Ovary (tissue), 9 donors: ENCODE data around the gene CNN3. TPM values are rescaled to one million over a fixed set of nuclear protein-coding genes. Genes with fewer than 3 reads are reported as not detected.
A peak's percentile ranks its signal among the peaks of the same experiment; 100 is the strongest.

ENCODE experiments used
- DNase-seq, 5 donors: peaks; one replicate each; pipeline ENCODE4 v3.0.0-alpha.2; 2019 to 2020
- H3K27ac ChIP-seq, 2 donors: fragments of 200-600 bp; one replicate each; pipeline versions ENCODE4 v1.5.1 to v1.8.0; 2019 to 2022
- H3K27me3 ChIP-seq: fragments of 200-600 bp; one replicate; pipeline ENCODE4 v1.8.0; 2022
- H3K36me3 ChIP-seq: fragments of 200-600 bp; sonication (generic); one replicate; pipeline ENCODE4 v1.5.1; 2019
- H3K4me1 ChIP-seq: one replicate; pipeline ENCODE4 v1.8.1; 2013; ENCODE audit warnings: mild to moderate bottlenecking, moderate library complexity; ENCODE audit not compliant: insufficient read depth
- H3K4me3 ChIP-seq: fragments of 200-600 bp; sonication (generic); one replicate; pipeline ENCODE4 v1.5.1; 2017
- H3K9me3 ChIP-seq, 2 donors: fragments of 200-600 bp in 1 of 2; sonication (generic) in 1 of 2; one replicate each; pipeline versions ENCODE4 v1.5.1 to v1.8.1; 2013 to 2019; ENCODE audit warnings: mild to moderate bottlenecking in 1 of 2, moderate library complexity in 1 of 2
- CTCF ChIP-seq, 3 donors: fragments of 450-650 bp in 2 of 3; fragments of 200-600 bp in 1 of 3; IDR thresholded peaks; one replicate each; pipeline versions ENCODE4 v1.5.1 to v1.8.0; 2016 to 2022; ENCODE audit warnings: antibody characterized with exemption in 3 of 3, mild to moderate bottlenecking in 1 of 3
- EP300 ChIP-seq: sonication (generic); formaldehyde crosslinking; IDR thresholded peaks from one replicate; pipeline ENCODE4 v1.6.1; 2017; ENCODE audit warnings: antibody characterized with exemption
- POLR2A ChIP-seq: fragments of 450-650 bp; IDR thresholded peaks from one replicate; pipeline ENCODE4 v1.6.1; 2017; ENCODE audit warnings: antibody characterized with exemption, mild to moderate bottlenecking, moderate library complexity
- WGBS, 3 donors: extraction: QIAGEN DNeasy Blood & Tissue Kit in 1 of 3; methylation state at CpG; one replicate each; pipeline versions ENCODE4 v1.1.5 to v1.1.7; 2013 to 2017; 5-methylcytosine and 5-hydroxymethylcytosine counted together
- intact Hi-C, 4 donors: fragments of 100-400 bp; cut with DNase I; formaldehyde crosslinking; loops; one replicate each; pipeline versions ENCODE4 v1.11.0 to v1.15.1; 2022 to 2023
- polyA plus RNA-seq, 2 donors: library from polyadenylated mRNA; stranded (reverse); fragments of 200-250 nt in 1 of 2; fragments of 350-450 nt in 1 of 2; fragmentation: Illumina TruSeq in 1 of 2; extraction: RNeasy Lipid Tissue Mini Kit (QIAGEN cat#74804) in 1 of 2; gene quantifications; one replicate each; pipeline ENCODE4 v1.2.3, GENCODE V29; 2013 to 2014
- total RNA-seq, 7 donors: library from RNA; depleted of rRNA in 2 of 7; stranded (reverse); fragments of >200 nt in 2 of 7; fragmentation: NEBNext Ultra II Directional in 3 of 7; extraction: Animal tissue kit (Norgen Biotek cat#: 25700) in 3 of 7; gene quantifications; one replicate each; pipeline versions ENCODE4 v1.1.0 to v1.2.4, GENCODE V29; 2016 to 2023
- donor health status: DM: no; HTN: no; CAD: no; lungs with moderate emphysema.
- donor health status: DM: no; HTN: no; CAD: no.
- donor health status: Bipolar disorder and iron deficiency.
- donor health status: DM: yes; HTN: yes; CAD: no.
- donor health status: DM: no; HTN: no; CAD: no.
- donor health status: DM: yes; HTN: yes; CAD: no.

CNN3 gene
- total and polyA plus RNA-seq, 9 donors, result 145 to 374 (median 272) TPM

GRCh38 chr1:94866164-94866807 lies 60.6 kb downstream of the CNN3 start:
- TF ChIP-seq CTCF (IDR thresholded peaks at IDR 0.05), result no peak
- TF ChIP-seq EP300, result peak; percentile 15
- intact Hi-C loops, result loop anchor here in 1 of 4 donors (10.0 kb wide), 1 partner anchor 369 kb away; the partner anchor contains the start of gene RWDD3
- no peaks in the 10 kb centered on the region for H3K36me3 ChIP-seq
- no peak overlapping the region for H3K4me3 ChIP-seq
- H3K27ac ChIP-seq, result peak overlapping the region; percentile 13 to 96
- peaks cover 16% of the 10 kb centered on the region for H3K4me1 ChIP-seq
- H3K27me3 ChIP-seq, result no peaks in the 10 kb centered on the region
- WGBS, 3 donors, result 34 to 43% (median 42%) methylated on average over 4 of the region's 4 CpGs
- DNase-seq, result no peak
- no peaks in the 10 kb centered on the region for H3K9me3 ChIP-seq

- no peak for DNase-seq
- Histone ChIP-seq H3K4me1 (peaks cover 16% of the 10 kb centered on the region), H3K27ac (peak overlapping the region in 1 of 2 donors; percentile 96), H3K27me3 (no peaks in the 10 kb centered on the region), H3K4me3 (no peak overlapping the region), H3K36me3 (no peaks in the 10 kb centered on the region), H3K9me3 (no peaks in the 10 kb centered on the region)
- intact Hi-C loops, result loop anchor here in 2 of 4 donors (2.0 to 10.0 kb wide), 2 partner anchors 61 to 369 kb away; partner anchors contain the start of genes CNN3 (in 1 of the 2) and RWDD3 (in 1 of the 2)
- WGBS, 3 donors, result 4 to 14% (median 7%) methylated on average over 4 of the region's 4 CpGs
- TF ChIP-seq CTCF (IDR thresholded peaks at IDR 0.05) (no peak), POLR2A (no peak), EP300 (no peak)
Observed at GRCh38 chr1:94865360-94865759, 61.5 kb downstream of the CNN3 start.

GRCh38 chr1:94864821-94865220 lies 62.1 kb downstream of the CNN3 start:
- DNase-seq, result peak; percentile 33 to 60 (median 57)
- H3K27ac ChIP-seq, result peak overlapping the region; percentile 73 to 96
- H3K27me3 ChIP-seq, result no peaks in the 10 kb centered on the region
- no peaks in the 10 kb centered on the region for H3K36me3 ChIP-seq
- intact Hi-C loops, result loop anchor here in 2 of 4 donors (2.0 to 10.0 kb wide), 3 partner anchors 62 to 370 kb away; partner anchors contain the start of genes CNN3 (in 1 of the 2) and RWDD3 (in 1 of the 2)
- no peaks in the 10 kb centered on the region for H3K9me3 ChIP-seq
- peak overlapping the region; percentile 4 for H3K4me3 ChIP-seq
- WGBS, 3 donors, result 10 to 19% (median 11%) methylated on average over 9 of the region's 9 CpGs
- TF ChIP-seq EP300 (no peak), POLR2A (no peak), CTCF (IDR thresholded peaks at IDR 0.05) (no peak)
- peaks cover 16% of the 10 kb centered on the region for H3K4me1 ChIP-seq

GRCh38 chr1:94863919-94864318 lies 63.0 kb downstream of the CNN3 start:
- intact Hi-C loops, result loop anchor here in 2 of 4 donors (2.0 to 10.0 kb wide), 3 partner anchors 63 to 371 kb away; partner anchors contain the start of genes CNN3 (in 2 of the 2) and RWDD3 (in 1 of the 2)
- DNase-seq, result peak; percentile 46 to 83 (median 64)
- Histone ChIP-seq H3K4me3 (peak overlapping the region; percentile 4), H3K27me3 (no peaks in the 10 kb centered on the region), H3K4me1 (peaks cover 18% of the 10 kb centered on the region), H3K36me3 (no peaks in the 10 kb centered on the region), H3K27ac (peak overlapping the region; percentile 73 to 96), H3K9me3 (no peaks in the 10 kb centered on the region)
- WGBS, 3 donors, result 1 to 6% (median 2%) methylated on average over 4 of the region's 4 CpGs
- TF ChIP-seq EP300, result peak; percentile 94
- TF ChIP-seq CTCF (IDR thresholded peaks at IDR 0.05), result peak in 1 of 3 donors; percentile 23
- peak; percentile 36 for TF ChIP-seq POLR2A
